Neural progenitor cell (in vitro differentiated cells): ENCODE data around the gene SBF2. TPM values are rescaled to one million over a fixed set of nuclear protein-coding genes. Genes with fewer than 3 reads are reported as not detected.

Experiments used
- DNase-seq: peaks from one replicate; pipeline ENCODE4 v3.0.0-alpha.2; 2016; ENCODE audit warnings: low spot score
- H2AFZ ChIP-seq: fragments of 200-600 bp; sonication (generic); replicated peaks from 2 replicates; pipeline ENCODE4 v1.6.1; 2016; ENCODE audit warnings: antibody characterized with exemption
- H3F3A ChIP-seq: fragments of 200-600 bp; sonication (generic); 2 replicates; pipeline ENCODE4 v1.6.1; 2016; ENCODE audit warnings: antibody characterized with exemption, low read depth
- H3K27ac ChIP-seq: fragments of 200-600 bp; sonication (generic); 2 replicates; pipeline ENCODE4 v1.5.1; 2016; ENCODE audit warnings: mild to moderate bottlenecking
- H3K27me3 ChIP-seq: fragments of 200-600 bp; sonication (generic); 2 replicates; pipeline ENCODE4 v1.6.1; 2016; ENCODE audit warnings: mild to moderate bottlenecking, moderate library complexity
- H3K36me3 ChIP-seq: fragments of 200-600 bp; sonication (generic); 2 replicates; pipeline ENCODE4 v1.5.1; 2016
- H3K4me1 ChIP-seq: fragments of 200-600 bp; sonication (generic); 2 replicates; pipeline ENCODE4 v1.6.1; 2016; ENCODE audit warnings: mixed run types
- H3K4me2 ChIP-seq: fragments of 200-600 bp; sonication (generic); 2 replicates; pipeline ENCODE4 v1.6.1; 2016
- H3K4me3 ChIP-seq: fragments of 200-600 bp; sonication (generic); 2 replicates; pipeline ENCODE4 v1.5.1; 2016
- H3K79me2 ChIP-seq: fragments of 200-600 bp; sonication (generic); 2 replicates; pipeline ENCODE4 v1.6.1; 2016; ENCODE audit warnings: low read depth
- H3K9ac ChIP-seq: fragments of 200-600 bp; sonication (generic); 2 replicates; pipeline ENCODE4 v1.6.1; 2016
- H3K9me3 ChIP-seq: fragments of 200-600 bp; sonication (generic); 2 replicates; pipeline ENCODE4 v1.5.1; 2016; ENCODE audit warnings: low read depth
- H4K20me1 ChIP-seq: fragments of 200-600 bp; sonication (generic); 2 replicates; pipeline ENCODE4 v1.6.1; 2016; ENCODE audit warnings: low read depth
- H3K27ac Mint-ChIP-seq: 3 replicates; pipeline ENCODE4 v1.8.0; 2021; ENCODE audit warnings: mixed read lengths
- H3K27me3 Mint-ChIP-seq: 2 replicates; pipeline ENCODE4 v1.8.0; 2022; ENCODE audit warnings: low read depth, mild to moderate bottlenecking, inconsistent platforms, moderate library complexity, mixed read lengths; ENCODE audit not compliant: insufficient read depth
- H3K36me3 Mint-ChIP-seq: 3 replicates; pipeline ENCODE4 v1.8.0; 2021; ENCODE audit warnings: mixed read lengths
- H3K4me1 Mint-ChIP-seq: 3 replicates; pipeline ENCODE4 v1.8.0; 2021; ENCODE audit warnings: mixed read lengths
- H3K4me3 Mint-ChIP-seq: 3 replicates; pipeline ENCODE4 v1.8.0; 2021; ENCODE audit warnings: mild to moderate bottlenecking, moderate library complexity, mixed read lengths
- H3K9me3 Mint-ChIP-seq: 3 replicates; pipeline ENCODE4 v1.8.0; 2020; ENCODE audit warnings: mixed read lengths
- EZH2 ChIP-seq: fragments of 200-600 bp; sonication (generic); IDR thresholded peaks from 2 replicates; pipeline ENCODE4 v1.6.1; 2017; ENCODE audit warnings: antibody characterized with exemption, mild to moderate bottlenecking, moderate library complexity
- EZH2phosphoT487 ChIP-seq: fragments of 200-600 bp; sonication (generic); IDR thresholded peaks from 2 replicates; pipeline ENCODE4 v1.6.1; 2017; ENCODE audit warnings: antibody characterized with exemption
- total RNA-seq: library from RNA; depleted of rRNA; stranded (reverse); fragments of >200 nt; gene quantifications from 2 replicates; pipeline ENCODE4 v1.2.3, GENCODE V29; 2015; ENCODE audit warnings: low replicate concordance
- TF ChIP-seq, protein P1 (sequence below): fragments of 200-600 bp; sonication (generic); IDR thresholded peaks from 2 replicates; pipeline ENCODE4 v1.5.1; 2017; ENCODE audit warnings: antibody characterized with exemption, mild to moderate bottlenecking

SBF2 gene
- total RNA-seq, 1 donor from 2014 or later: 48.2 TPM

DNA sequence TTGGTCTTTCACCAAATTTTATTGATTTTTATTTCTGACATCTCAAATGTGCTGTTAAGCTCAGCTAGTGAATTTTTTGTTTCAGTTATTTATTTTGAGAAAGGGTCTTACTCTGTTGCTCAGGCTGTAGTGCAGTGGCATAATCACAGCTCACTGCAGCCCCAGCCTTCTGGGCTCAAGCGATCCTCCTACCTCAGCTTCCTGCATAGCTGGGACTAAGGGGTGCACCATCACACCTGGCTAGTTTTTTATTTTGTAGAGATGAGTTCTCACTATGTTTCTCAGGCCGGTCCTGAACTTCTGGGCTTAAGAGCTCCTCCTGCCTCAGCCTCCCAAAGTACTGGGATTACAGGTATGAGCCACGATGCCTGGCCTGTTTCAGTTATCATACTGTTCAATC is 282.0 kb downstream of the SBF2 start:
- Histone ChIP-seq H3F3A (no peaks in the 10 kb centered on the region), H4K20me1 (no peaks in the 10 kb centered on the region)

DNA sequence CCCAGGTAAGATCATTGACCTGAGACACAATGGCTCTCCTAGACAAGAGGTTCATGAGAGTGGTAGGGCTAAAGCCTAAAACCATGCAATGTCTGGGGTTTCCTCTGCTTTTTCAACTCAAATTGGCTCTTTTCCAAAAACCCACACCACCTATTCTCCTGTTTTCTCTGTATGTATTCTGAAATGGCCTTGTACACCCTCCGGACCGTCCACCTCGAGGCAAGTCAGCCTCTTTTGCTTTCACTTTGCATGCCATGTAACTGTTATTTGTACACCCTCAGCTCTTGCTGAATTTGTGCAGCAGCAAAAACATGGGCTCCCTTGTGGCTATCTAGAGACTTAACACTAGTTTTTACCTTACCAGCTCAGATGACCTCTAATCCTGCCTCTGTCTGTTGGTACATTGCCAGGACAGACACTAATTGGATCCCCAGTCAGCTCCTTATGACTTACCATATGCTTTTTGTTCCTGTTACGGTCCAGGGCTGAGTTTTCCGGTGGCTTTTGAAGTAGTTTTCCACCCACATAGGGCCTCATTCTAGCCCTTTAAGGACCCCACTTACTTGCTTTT is 288.0 kb downstream of the SBF2 start:
- Histone ChIP-seq H3K79me2 (no peaks in the 10 kb centered on the region), H2AFZ (no peak overlapping the region), H3K9ac (no peak overlapping the region), H3K27me3 (no peaks in the 10 kb centered on the region), H3K27ac (no peak overlapping the region), H3F3A (no peaks in the 10 kb centered on the region), H3K4me3 (no peak overlapping the region), H3K4me2 (no peak overlapping the region), H3K4me1 (no peaks in the 10 kb centered on the region), H3K36me3 (no peaks in the 10 kb centered on the region), H4K20me1 (no peaks in the 10 kb centered on the region), H3K9me3 (peaks cover 5% of the 10 kb centered on the region)
- peaks cover 25% of the 10 kb centered on the region for H3K9me3 Mint-ChIP-seq
- H3K4me3 Mint-ChIP-seq: no peak overlapping the region
- no peaks in the 10 kb centered on the region for H3K27me3 Mint-ChIP-seq
- no peak for TF ChIP-seq EZH2phosphoT487
- TF ChIP-seq EZH2: no peak
- TF ChIP-seq, protein P1, sequence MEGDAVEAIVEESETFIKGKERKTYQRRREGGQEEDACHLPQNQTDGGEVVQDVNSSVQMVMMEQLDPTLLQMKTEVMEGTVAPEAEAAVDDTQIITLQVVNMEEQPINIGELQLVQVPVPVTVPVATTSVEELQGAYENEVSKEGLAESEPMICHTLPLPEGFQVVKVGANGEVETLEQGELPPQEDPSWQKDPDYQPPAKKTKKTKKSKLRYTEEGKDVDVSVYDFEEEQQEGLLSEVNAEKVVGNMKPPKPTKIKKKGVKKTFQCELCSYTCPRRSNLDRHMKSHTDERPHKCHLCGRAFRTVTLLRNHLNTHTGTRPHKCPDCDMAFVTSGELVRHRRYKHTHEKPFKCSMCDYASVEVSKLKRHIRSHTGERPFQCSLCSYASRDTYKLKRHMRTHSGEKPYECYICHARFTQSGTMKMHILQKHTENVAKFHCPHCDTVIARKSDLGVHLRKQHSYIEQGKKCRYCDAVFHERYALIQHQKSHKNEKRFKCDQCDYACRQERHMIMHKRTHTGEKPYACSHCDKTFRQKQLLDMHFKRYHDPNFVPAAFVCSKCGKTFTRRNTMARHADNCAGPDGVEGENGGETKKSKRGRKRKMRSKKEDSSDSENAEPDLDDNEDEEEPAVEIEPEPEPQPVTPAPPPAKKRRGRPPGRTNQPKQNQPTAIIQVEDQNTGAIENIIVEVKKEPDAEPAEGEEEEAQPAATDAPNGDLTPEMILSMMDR: no peak
- H3K4me1 Mint-ChIP-seq: no peaks in the 10 kb centered on the region
- no peak for DNase-seq
- no peak overlapping the region for H3K27ac Mint-ChIP-seq
- H3K36me3 Mint-ChIP-seq: peaks cover 7% of the 10 kb centered on the region

More for the DNA sequence above, 282.0 kb downstream of the SBF2 start:
- H3K27ac Mint-ChIP-seq: no peak overlapping the region
- no peak overlapping the region for H3K4me2 ChIP-seq
- H2AFZ ChIP-seq: no peak overlapping the region
- no peaks in the 10 kb centered on the region for H3K79me2 ChIP-seq
- DNase-seq: no peak
- H3K36me3 ChIP-seq: peaks cover 2% of the 10 kb centered on the region
- no peak overlapping the region for H3K4me3 ChIP-seq
- no peaks in the 10 kb centered on the region for H3K27me3 ChIP-seq
- no peaks in the 10 kb centered on the region for H3K4me1 ChIP-seq
- no peaks in the 10 kb centered on the region for H3K27me3 Mint-ChIP-seq
- peaks cover 9% of the 10 kb centered on the region for H3K36me3 Mint-ChIP-seq
- TF ChIP-seq, protein P1: no peak
- TF ChIP-seq EZH2: no peak
- no peak for TF ChIP-seq EZH2phosphoT487
- no peak overlapping the region for H3K9ac ChIP-seq
- H3K4me1 Mint-ChIP-seq: no peaks in the 10 kb centered on the region
- H3K4me3 Mint-ChIP-seq: no peak overlapping the region
- H3K9me3 Mint-ChIP-seq: peaks cover 30% of the 10 kb centered on the region
- H3K9me3 ChIP-seq: peaks cover 5% of the 10 kb centered on the region
- H3K27ac ChIP-seq: no peak overlapping the region

DNA sequence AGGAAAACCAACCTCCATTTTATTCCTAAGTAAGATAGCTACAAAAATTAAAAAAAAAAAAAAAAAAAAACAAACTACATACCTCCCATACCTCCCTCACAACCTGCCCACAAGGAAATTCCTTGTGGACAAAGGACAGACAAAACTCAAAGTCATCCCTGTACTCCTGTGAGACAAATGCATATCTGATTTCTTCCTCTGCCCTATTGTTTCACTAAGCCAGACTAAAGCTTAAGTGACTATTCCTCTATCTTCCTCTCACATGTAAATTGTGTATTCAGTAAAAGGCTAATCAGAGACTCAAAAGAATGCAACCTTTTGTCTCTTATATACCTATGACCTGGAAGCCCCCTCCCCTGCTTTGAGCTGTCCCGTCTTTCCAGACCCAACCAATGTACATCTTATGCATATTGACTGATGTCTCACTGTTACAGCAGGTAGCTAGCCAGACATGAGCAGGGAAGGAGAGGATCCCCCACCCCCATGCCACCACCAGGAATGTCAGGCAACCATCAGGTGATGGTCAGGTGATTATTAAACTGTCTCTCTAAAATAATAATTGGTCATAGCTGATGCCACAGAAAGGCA is 289.4 kb downstream of the SBF2 start:
- TF ChIP-seq, protein P1: no peak
- TF ChIP-seq EZH2phosphoT487 (no peak), EZH2 (no peak)
- H3K36me3 ChIP-seq: peaks cover 3% of the 10 kb centered on the region
- no peak overlapping the region for H3K27ac Mint-ChIP-seq
- no peaks in the 10 kb centered on the region for H3K27me3 ChIP-seq
- no peak overlapping the region for H3K4me3 ChIP-seq
- H3K27ac ChIP-seq: no peak overlapping the region
- H3K4me3 Mint-ChIP-seq: no peak overlapping the region
- no peak for DNase-seq
- no peak overlapping the region for H3K4me2 ChIP-seq
- H3K4me1 Mint-ChIP-seq: no peaks in the 10 kb centered on the region
- H4K20me1 ChIP-seq: no peaks in the 10 kb centered on the region
- no peaks in the 10 kb centered on the region for H3F3A ChIP-seq
- no peaks in the 10 kb centered on the region for H3K4me1 ChIP-seq
- H3K36me3 Mint-ChIP-seq: peaks cover 1% of the 10 kb centered on the region
- no peaks in the 10 kb centered on the region for H3K27me3 Mint-ChIP-seq
- H3K79me2 ChIP-seq: no peaks in the 10 kb centered on the region
- H3K9me3 ChIP-seq: no peaks in the 10 kb centered on the region
- no peak overlapping the region for H3K9ac ChIP-seq
- peaks cover 14% of the 10 kb centered on the region for H3K9me3 Mint-ChIP-seq
- no peak overlapping the region for H2AFZ ChIP-seq
